ENCODE data around the gene C1orf21.

The C1orf21 gene

DNA sequence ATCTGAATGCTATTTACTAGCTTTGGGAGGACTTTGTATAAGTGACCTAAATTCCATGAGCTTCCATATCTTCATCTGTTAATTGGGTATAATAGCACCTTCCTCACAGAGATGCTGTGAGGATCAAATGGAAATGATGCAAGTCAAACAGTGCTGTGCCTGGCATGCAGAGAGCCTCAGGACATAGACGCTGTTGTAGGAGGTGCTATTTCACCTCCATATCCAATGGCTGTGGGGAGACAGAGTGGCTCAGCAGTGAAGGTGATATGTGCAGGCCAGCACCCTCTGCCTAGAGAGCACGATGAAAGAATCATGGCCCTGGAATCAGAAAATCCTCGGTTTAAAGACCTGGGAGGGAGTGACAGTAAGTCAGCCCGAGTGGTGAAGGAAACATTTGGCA, 16.0 kb upstream of the C1orf21 start:
- H3K27me3 Mint-ChIP-seq: peaks cover 15% of the 10 kb centered on the region
- H3K9me3 Mint-ChIP-seq: no peaks in the 10 kb centered on the region
- no peak overlapping the region for H3K27ac Mint-ChIP-seq
- H3K4me1 Mint-ChIP-seq (ENCODE audit: low read depth): no peaks in the 10 kb centered on the region
- H3K36me3 Mint-ChIP-seq (ENCODE audit: low read depth): no peaks in the 10 kb centered on the region
- no peak overlapping the region for H3K4me3 Mint-ChIP-seq

DNA sequence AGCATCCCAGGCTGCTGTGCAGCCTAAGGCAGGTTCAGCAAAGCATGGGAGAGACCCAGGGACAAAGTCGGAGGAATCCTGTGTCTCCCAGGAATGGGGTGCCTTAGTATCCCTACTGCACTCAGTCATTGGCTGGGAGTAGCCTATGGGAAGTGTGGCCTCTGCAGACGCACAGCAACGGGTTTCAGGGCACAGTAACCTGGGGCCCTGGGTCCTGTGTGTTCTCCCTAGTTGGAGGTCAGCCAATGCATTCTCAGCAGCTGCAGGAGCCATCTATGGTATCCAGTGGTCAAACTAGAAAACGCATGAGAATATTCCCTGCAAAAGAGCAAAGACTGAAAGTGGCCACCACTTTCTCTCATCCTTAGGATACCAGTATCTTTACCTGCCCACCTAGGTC, 13.7 kb upstream of the C1orf21 start:
- H3K9me3 Mint-ChIP-seq: no peaks in the 10 kb centered on the region
- H3K27ac Mint-ChIP-seq: no peak overlapping the region

DNA sequence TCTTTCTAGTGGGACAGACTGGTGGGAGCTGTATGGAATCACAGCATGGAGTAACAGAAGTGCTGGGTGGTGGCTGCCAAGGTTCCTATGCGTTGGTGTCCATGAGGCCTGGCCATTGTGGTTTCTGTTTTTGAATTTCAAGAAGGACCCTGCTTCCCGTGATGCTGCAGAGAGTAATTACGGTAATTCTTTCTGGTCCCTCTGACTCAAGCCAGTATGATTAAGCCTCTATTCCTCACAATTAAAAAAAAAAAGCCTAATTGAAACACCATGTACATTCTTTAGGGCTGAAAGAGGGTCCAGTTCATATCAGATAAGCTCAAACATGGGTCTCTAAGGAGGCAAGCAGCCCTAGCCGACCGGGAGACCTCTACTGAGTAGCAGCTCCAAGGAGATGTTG, 10.5 kb upstream of the C1orf21 start:
- Mint-ChIP-seq H3K9me3 (no peaks in the 10 kb centered on the region), H3K27ac (no peak overlapping the region), H3K4me1 (ENCODE audit: low read depth) (no peaks in the 10 kb centered on the region), H3K36me3 (ENCODE audit: low read depth) (no peaks in the 10 kb centered on the region), H3K27me3 (peaks cover 17% of the 10 kb centered on the region), H3K4me3 (no peak overlapping the region)

More for the DNA sequence above, 13.7 kb upstream of the C1orf21 start:
- Mint-ChIP-seq H3K4me3 (no peak overlapping the region), H3K27me3 (peaks cover 18% of the 10 kb centered on the region), H3K36me3 (ENCODE audit: low read depth) (no peaks in the 10 kb centered on the region), H3K4me1 (ENCODE audit: low read depth) (no peaks in the 10 kb centered on the region)

DNA sequence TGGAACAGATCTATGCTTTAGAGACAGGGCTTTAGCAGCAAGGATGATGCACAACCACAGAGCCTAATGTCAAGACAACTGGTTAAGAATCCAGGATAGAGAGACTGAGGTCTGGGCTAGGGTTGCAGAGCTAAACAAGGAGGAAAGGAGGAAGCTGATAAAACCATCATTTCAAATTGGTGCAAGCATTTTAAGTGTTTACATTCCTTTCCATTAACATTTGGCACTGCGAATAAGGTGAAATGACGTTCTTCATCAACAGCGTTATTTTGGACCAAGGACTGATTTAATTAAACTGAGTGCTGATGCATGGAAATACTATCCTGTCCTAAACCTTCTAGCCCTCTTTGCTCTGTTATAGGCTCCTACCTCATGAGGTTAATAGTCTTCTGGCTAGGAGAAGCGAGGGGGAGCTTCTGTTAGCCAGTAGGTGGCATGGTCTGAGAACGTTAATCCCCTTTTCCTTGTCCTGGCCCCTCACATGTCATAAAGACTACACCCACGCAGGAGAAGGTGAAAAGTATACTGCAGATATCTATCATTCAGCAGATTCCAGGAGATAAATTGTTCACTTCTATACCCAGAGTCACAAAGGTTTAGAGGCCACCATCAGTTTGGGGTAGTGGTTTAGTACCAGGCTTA, 7.6 kb upstream of the C1orf21 start:
- Mint-ChIP-seq H3K4me1 (ENCODE audit: low read depth) (no peaks in the 10 kb centered on the region), H3K36me3 (ENCODE audit: low read depth) (no peaks in the 10 kb centered on the region), H3K27ac (no peak overlapping the region), H3K9me3 (no peaks in the 10 kb centered on the region), H3K27me3 (peaks cover 38% of the 10 kb centered on the region), H3K4me3 (no peak overlapping the region)

DNA sequence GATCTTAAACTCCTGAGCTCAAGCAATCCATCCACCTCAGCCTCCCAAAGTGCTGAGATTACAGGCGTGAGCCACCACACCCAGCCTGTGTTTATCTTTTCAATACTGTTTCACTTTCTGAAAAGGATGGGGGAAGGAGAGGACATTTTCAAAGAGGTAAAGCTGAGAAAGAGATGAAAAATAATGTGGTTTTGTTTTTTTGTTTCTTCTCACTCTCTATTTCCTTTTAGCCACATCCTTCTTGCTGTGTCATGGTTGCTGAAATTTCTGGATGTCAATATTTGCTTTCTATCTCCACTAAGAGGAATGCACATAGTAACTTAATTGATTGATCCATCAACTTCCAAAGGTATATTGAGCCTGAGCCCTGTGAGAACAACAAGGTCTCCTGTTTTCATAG, 6.4 kb upstream of the C1orf21 start:
- no peaks in the 10 kb centered on the region for H3K4me1 Mint-ChIP-seq (ENCODE audit: low read depth)
- no peaks in the 10 kb centered on the region for H3K36me3 Mint-ChIP-seq (ENCODE audit: low read depth)
- H3K4me3 Mint-ChIP-seq: no peak overlapping the region
- H3K9me3 Mint-ChIP-seq: no peaks in the 10 kb centered on the region
- peaks cover 50% of the 10 kb centered on the region for H3K27me3 Mint-ChIP-seq
- no peak overlapping the region for H3K27ac Mint-ChIP-seq

DNA sequence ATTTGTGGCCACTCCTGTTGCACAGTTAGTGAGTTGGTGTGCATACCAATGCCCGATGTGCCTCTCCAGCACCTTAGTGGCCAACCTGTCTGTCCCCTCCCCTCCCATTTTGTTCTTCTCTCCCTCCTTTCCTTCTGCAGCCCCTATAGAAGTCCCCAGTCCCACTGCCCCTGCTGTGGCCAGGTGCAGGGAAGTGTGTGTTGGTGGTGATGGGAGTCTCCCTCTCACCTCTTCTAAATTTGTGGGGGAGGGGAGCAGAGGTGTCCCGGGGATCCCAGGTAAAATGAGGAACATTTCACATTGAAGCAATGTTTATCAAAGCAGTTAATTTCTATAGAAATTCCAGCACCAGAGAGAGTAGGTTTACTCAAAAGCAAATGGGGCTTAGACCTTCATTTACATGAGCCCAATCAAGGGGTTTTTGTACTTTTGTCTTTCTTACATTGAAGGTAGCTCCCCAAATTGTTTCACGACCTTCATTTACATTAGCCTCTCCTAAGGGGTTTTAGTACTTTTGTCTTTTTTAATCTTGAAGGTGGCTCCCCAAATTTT, 3.0 kb upstream of the C1orf21 start:
- H3K36me3 Mint-ChIP-seq (ENCODE audit: low read depth): no peaks in the 10 kb centered on the region
- H3K9me3 Mint-ChIP-seq: no peaks in the 10 kb centered on the region
- peaks cover 19% of the 10 kb centered on the region for H3K4me1 Mint-ChIP-seq (ENCODE audit: low read depth)
- peaks cover 61% of the 10 kb centered on the region for H3K27me3 Mint-ChIP-seq
- H3K4me3 Mint-ChIP-seq: no peak overlapping the region
- no peak overlapping the region for H3K27ac Mint-ChIP-seq

DNA sequence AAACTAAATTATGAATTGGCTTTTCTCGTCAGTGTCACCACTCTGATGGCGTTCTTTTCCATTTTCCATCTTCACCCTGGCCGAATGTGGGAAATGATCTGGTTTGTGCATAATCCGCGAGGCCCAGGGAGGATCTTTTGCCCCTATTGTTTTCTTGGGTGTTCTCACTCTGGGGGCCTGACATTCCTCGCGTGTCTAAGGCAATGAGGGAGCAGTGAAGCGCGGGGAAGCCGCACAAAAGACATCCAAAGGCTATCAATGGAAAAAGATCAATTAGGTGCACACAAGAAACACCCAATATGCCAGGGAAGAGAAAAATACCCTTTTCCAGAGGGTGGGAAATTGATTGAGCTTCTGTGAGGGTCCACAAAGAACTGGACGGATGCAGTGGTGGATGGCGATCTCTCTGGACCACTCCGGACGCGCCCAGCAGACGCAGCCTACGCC, 941 bp upstream of the C1orf21 start:
- Mint-ChIP-seq H3K9me3 (no peaks in the 10 kb centered on the region), H3K4me1 (ENCODE audit: low read depth) (peaks cover 20% of the 10 kb centered on the region), H3K27ac (no peak overlapping the region), H3K27me3 (peaks cover 73% of the 10 kb centered on the region), H3K4me3 (peak overlapping the region; percentile 76), H3K36me3 (ENCODE audit: low read depth) (no peaks in the 10 kb centered on the region)

DNA sequence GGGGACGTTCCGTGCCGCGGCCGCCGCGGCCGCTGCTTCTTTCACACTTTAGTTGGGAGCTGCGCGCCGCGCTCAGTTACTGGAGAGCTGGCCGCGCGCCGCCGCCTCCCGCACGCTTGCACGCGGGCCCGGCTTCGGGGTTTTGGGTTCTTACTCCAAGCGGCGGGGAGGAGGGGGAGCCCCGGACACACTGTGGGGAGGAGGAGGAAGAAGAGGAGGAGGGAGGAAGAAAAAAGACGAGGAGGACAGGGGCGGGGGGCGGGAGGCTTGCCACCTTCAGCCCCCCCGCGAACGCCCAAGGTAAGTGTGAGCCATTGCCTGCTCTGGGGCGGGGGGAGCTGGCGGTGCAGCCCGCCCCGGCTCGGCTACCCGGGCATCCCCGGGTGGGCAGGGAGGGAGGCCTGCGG, 243 bp downstream of the C1orf21 start:
- no peak overlapping the region for H3K27ac Mint-ChIP-seq
- peak overlapping the region; percentile 76 for H3K4me3 Mint-ChIP-seq
- peaks cover 20% of the 10 kb centered on the region for H3K4me1 Mint-ChIP-seq (ENCODE audit: low read depth)
- H3K9me3 Mint-ChIP-seq: no peaks in the 10 kb centered on the region
- H3K27me3 Mint-ChIP-seq: peaks cover 70% of the 10 kb centered on the region
- H3K36me3 Mint-ChIP-seq (ENCODE audit: low read depth): no peaks in the 10 kb centered on the region

DNA sequence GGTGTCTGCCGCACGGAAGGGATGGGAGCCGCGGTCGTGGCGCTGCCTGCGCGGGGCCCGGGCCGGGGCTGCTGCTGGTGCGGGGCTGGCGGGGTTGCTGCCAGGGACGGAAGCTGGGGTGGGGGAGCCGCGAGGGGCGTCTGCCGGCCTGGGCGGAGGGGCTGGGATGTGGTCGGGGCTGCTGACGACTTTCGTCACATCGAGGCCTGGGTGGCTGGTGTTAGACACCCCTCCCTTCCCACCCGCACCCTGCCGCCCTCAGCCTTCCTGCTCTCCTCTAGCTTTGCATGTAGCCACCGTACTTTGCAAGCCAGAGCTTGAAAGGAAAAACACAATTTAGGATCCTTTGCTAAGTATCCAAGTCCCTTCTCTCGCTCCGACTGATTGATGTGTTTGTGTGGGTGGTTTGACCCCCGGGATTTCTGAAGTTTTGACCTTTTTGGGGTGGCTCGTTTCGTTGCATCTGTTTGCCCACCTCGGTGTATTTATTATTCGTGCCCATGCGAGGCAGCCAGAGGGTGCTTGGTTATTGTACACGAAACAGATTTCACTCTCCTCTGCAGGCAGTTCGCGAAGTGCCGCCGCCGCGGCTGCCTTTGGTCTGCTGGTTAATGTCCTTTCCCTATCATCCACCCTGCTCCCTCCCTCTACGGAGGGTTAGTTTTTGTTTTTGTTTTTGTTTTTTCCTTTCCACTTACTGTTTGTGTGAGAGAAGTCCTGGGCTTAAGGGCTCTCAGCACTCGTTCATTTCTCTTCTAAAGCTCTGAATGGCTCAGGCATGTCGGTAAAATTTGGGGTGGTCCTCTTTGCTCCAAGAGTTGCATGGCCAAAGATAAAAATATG, 868 bp downstream of the C1orf21 start:
- Mint-ChIP-seq H3K27me3 (peaks cover 67% of the 10 kb centered on the region), H3K9me3 (no peaks in the 10 kb centered on the region)

DNA sequence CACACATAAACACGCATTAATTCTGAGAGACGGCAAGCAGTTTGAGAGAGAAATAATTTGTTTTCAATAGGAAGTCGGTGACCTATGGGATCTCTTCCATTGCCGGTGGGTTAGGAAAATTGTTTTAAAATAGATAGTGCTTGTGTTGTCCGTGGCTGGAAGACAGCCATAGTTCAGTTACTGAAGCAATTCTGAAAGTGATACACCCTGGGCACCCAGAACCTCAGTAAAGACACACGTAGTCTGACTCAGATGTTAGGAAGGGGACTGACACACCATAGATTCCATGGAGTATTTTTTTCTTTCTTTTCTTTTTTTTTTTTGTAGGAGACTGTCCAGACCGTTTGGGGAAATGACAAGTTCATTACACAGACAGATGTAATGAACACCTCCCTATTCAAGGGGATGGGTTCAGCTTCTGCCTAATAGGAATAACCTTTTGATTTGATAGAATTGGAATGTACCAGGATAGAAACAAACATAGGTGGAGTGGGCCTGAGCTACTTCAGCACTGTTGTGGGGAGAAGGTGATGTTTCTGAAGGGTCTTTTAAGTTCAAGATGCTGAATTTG, 1.6 kb downstream of the C1orf21 start:
- peak overlapping the region; percentile 86 for H3K4me3 Mint-ChIP-seq
- H3K27ac Mint-ChIP-seq: no peak overlapping the region
- no peaks in the 10 kb centered on the region for H3K9me3 Mint-ChIP-seq
- H3K36me3 Mint-ChIP-seq (ENCODE audit: low read depth): no peaks in the 10 kb centered on the region
- peaks cover 20% of the 10 kb centered on the region for H3K4me1 Mint-ChIP-seq (ENCODE audit: low read depth)
- H3K27me3 Mint-ChIP-seq: peaks cover 67% of the 10 kb centered on the region

More for the DNA sequence above, 868 bp downstream of the C1orf21 start:
- Mint-ChIP-seq H3K36me3 (ENCODE audit: low read depth) (no peaks in the 10 kb centered on the region), H3K27ac (peak overlapping the region; percentile 77), H3K4me1 (ENCODE audit: low read depth) (peaks cover 20% of the 10 kb centered on the region), H3K4me3 (peak overlapping the region; percentile 86)

DNA sequence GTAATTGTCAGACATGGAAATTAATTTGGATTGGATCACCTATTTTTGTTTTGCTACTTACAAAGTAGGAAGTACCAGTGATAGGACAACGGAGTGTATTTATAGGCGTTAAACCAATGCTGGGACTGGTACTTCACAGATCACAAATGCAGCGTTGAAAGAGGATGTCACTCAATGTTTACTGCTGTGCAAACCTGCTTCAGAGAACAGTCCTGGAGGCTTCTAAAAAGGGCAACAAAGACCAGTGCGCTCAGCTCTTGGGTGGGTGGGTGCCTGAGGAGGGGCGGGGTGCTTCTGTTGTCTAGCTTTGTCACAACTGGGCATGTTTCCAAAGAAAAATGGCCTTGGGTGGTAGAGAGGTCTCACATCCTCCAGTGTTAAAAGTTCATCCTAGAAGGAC, 2.1 kb downstream of the C1orf21 start:
- Mint-ChIP-seq H3K9me3 (no peaks in the 10 kb centered on the region), H3K4me3 (peak overlapping the region; percentile 86), H3K4me1 (ENCODE audit: low read depth) (peaks cover 20% of the 10 kb centered on the region), H3K27me3 (peaks cover 61% of the 10 kb centered on the region), H3K36me3 (ENCODE audit: low read depth) (no peaks in the 10 kb centered on the region), H3K27ac (no peak overlapping the region)

DNA sequence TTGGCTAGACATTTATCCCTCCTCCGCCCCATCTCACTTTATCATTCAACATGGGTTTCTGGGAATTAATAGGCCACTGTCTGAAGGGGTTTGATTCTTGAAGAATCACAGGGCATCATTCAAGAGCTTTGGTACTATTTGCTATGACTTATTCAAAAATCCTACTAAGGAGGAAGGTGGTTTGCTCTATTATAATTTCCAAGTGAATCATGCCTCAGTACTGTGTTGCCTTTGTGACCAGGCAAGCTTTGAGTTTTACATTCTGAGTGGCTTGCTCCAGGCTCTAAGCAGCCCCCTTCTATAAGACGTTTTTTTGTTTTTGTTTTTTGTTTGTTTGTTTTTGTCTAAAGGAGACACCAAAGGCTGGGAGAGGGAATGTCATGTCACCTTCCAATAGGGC, 2.6 kb downstream of the C1orf21 start:
- Mint-ChIP-seq H3K4me3 (no peak overlapping the region), H3K27ac (no peak overlapping the region), H3K36me3 (ENCODE audit: low read depth) (no peaks in the 10 kb centered on the region), H3K27me3 (peaks cover 56% of the 10 kb centered on the region), H3K4me1 (ENCODE audit: low read depth) (peaks cover 20% of the 10 kb centered on the region), H3K9me3 (no peaks in the 10 kb centered on the region)

DNA sequence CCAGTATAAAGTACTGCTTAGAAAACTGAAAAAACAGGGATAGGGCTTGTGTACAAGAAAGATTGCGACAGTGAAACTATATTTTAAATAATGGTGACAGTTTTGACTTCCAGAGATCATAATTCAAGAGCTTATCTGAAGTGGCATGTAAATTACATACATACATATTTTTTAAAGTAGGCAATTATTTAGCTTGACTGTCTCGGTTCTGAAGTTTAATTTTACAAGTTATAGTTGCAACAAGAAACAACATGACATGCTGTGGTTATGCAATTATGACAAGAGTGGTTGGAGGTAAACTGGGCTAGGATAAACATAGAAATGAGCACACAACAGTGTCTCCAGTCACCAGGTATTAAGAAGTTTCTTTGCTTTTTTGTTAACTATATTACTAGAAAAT, 4.1 kb downstream of the C1orf21 start:
- H3K9me3 Mint-ChIP-seq: no peaks in the 10 kb centered on the region
- peaks cover 20% of the 10 kb centered on the region for H3K4me1 Mint-ChIP-seq (ENCODE audit: low read depth)
- no peak overlapping the region for H3K4me3 Mint-ChIP-seq
- H3K27ac Mint-ChIP-seq: no peak overlapping the region
- peaks cover 43% of the 10 kb centered on the region for H3K27me3 Mint-ChIP-seq
- H3K36me3 Mint-ChIP-seq (ENCODE audit: low read depth): no peaks in the 10 kb centered on the region

DNA sequence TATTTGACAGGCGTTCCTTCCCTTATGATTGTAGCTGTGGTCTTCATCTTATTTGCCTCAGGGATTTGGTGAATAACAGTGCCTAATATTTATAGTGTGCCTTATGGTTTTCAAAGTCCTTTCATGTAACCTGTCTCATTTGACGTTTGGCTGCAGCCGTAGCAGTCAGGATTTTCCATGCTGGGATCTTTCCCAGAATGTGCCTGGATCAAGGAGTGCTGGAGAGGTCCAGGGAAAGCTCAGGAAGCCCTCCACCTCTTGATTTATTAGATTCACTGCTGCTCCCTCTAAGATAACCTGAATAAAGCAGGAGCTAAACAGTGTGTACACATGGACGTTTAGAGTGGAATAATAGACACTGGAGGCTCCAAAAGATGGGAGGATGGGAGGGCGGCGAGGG, 5.2 kb downstream of the C1orf21 start:
- Mint-ChIP-seq H3K27ac (no peak overlapping the region), H3K27me3 (peaks cover 49% of the 10 kb centered on the region), H3K4me3 (no peak overlapping the region), H3K36me3 (ENCODE audit: low read depth) (no peaks in the 10 kb centered on the region), H3K9me3 (no peaks in the 10 kb centered on the region), H3K4me1 (ENCODE audit: low read depth) (peaks cover 22% of the 10 kb centered on the region)

Data from stimulated activated naive CD8-positive, alpha-beta T cell treated with anti-CD3 and anti-CD28 coated beads, Interleukin-15, Interleukin-2, amounts not matched to agents 100 ng/mL and 50 ng/mL, for 24 hours (primary cell).